Mucosa of stomach (tissue), 1 donor: Measurements from ENCODE around the gene PRKAR1B.

Experiments
- H3K27me3 ChIP-seq: one replicate; pipeline ENCODE4 v1.7.0; 2013; ENCODE audit warnings: mild to moderate bottlenecking, low read length; ENCODE audit not compliant: control insufficient read depth, insufficient read depth
- H3K36me3 ChIP-seq: one replicate; pipeline ENCODE4 v1.7.0; 2013; ENCODE audit warnings: low read length; ENCODE audit not compliant: control insufficient read depth, insufficient read depth
- H3K4me1 ChIP-seq: one replicate; pipeline ENCODE4 v1.7.0; 2013; ENCODE audit warnings: mild to moderate bottlenecking, low read length; ENCODE audit not compliant: control insufficient read depth, insufficient read depth
- H3K4me3 ChIP-seq: one replicate; pipeline ENCODE4 v1.7.0; 2013; ENCODE audit warnings: low read length
- H3K9ac ChIP-seq: one replicate; pipeline ENCODE4 v1.7.0; 2013; ENCODE audit warnings: mild to moderate bottlenecking, low read length, moderate library complexity
- H3K9me3 ChIP-seq: one replicate; pipeline ENCODE4 v1.7.0; 2013; ENCODE audit warnings: mild to moderate bottlenecking, low read length, moderate library complexity; ENCODE audit not compliant: control insufficient read depth
- donor health status: Pancreatic carcinoma.

Gene PRKAR1B

GRCh38 chr7:767941-768731 is 41.1 kb upstream of the PRKAR1B start:
- no peak overlapping the region for H3K4me3 ChIP-seq
- H3K9me3 ChIP-seq = no peaks in the 10 kb centered on the region
- peaks cover 5% of the 10 kb centered on the region for H3K36me3 ChIP-seq
- H3K27me3 ChIP-seq = no peaks in the 10 kb centered on the region
- H3K9ac ChIP-seq = no peak overlapping the region
- peaks cover 31% of the 10 kb centered on the region for H3K4me1 ChIP-seq

GRCh38 chr7:767580-767940 is 40.5 kb upstream of the PRKAR1B start:
- no peaks in the 10 kb centered on the region for H3K27me3 ChIP-seq
- no peak overlapping the region for H3K4me3 ChIP-seq
- peaks cover 5% of the 10 kb centered on the region for H3K36me3 ChIP-seq
- no peaks in the 10 kb centered on the region for H3K9me3 ChIP-seq
- H3K9ac ChIP-seq = no peak overlapping the region
- H3K4me1 ChIP-seq = peaks cover 31% of the 10 kb centered on the region

DNA sequence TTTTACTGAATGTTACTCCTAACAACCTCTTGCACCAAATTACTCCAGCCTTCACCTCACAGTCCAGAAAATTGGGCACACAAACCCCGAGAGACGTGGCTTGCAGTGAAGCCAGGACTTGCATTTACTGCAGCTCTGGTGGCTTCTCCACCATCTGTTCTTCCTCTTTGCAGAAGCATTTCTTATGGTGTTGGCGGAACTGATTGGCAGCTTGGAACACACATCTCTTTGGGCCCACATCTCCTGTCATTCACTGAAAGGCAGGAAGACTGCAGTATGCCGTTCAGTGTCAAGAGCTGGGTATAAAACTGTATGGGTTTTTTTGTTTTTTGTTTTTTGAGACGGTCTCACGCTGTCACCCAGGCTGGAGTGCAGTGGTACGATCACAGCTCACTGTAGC is 38.3 kb upstream of the PRKAR1B start:
- no peak overlapping the region for H3K4me3 ChIP-seq
- H3K9me3 ChIP-seq = no peaks in the 10 kb centered on the region
- no peak overlapping the region for H3K9ac ChIP-seq
- H3K4me1 ChIP-seq = peaks cover 16% of the 10 kb centered on the region
- H3K27me3 ChIP-seq = no peaks in the 10 kb centered on the region
- peaks cover 5% of the 10 kb centered on the region for H3K36me3 ChIP-seq

GRCh38 chr7:763762-764161 is 36.7 kb upstream of the PRKAR1B start:
- Histone ChIP-seq H3K36me3 (peaks cover 5% of the 10 kb centered on the region), H3K9ac (no peak overlapping the region), H3K27me3 (no peaks in the 10 kb centered on the region), H3K4me3 (no peak overlapping the region), H3K9me3 (no peaks in the 10 kb centered on the region), H3K4me1 (peaks cover 8% of the 10 kb centered on the region)

- Histone ChIP-seq H3K4me1 (peaks cover 4% of the 10 kb centered on the region), H3K27me3 (no peaks in the 10 kb centered on the region), H3K9me3 (no peaks in the 10 kb centered on the region), H3K4me3 (no peak overlapping the region), H3K36me3 (peaks cover 5% of the 10 kb centered on the region), H3K9ac (no peak overlapping the region)
Measured at GRCh38 chr7:762885-763284, 35.8 kb upstream of the PRKAR1B start.

GRCh38 chr7:761631-762030 is 34.5 kb upstream of the PRKAR1B start:
- peaks cover 5% of the 10 kb centered on the region for H3K36me3 ChIP-seq
- H3K9ac ChIP-seq = no peak overlapping the region
- no peaks in the 10 kb centered on the region for H3K27me3 ChIP-seq
- no peak overlapping the region for H3K4me3 ChIP-seq
- peaks cover 4% of the 10 kb centered on the region for H3K4me1 ChIP-seq
- no peaks in the 10 kb centered on the region for H3K9me3 ChIP-seq

DNA sequence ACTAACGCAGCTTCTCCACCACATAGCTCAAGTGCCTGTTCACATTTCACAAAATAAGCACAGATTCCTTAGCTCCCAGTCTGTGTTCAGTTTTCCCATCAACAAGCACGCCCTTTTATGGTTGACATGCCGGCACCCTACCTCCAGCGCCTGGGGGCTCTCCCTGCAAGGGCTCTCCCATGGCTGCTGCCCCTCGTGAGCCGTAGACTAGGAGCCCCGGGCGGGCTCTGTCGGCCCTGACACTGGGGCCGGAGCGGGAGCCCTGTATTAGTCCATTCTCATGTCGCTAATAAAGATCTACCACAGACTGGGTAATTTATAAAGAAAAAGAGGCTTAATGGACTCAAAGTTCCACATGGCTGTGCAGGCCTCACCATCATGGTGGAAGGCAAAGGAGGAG is 34.0 kb upstream of the PRKAR1B start:
- Histone ChIP-seq H3K36me3 (peaks cover 5% of the 10 kb centered on the region), H3K9me3 (no peaks in the 10 kb centered on the region), H3K4me3 (no peak overlapping the region), H3K4me1 (peaks cover 4% of the 10 kb centered on the region), H3K9ac (no peak overlapping the region), H3K27me3 (no peaks in the 10 kb centered on the region)

DNA sequence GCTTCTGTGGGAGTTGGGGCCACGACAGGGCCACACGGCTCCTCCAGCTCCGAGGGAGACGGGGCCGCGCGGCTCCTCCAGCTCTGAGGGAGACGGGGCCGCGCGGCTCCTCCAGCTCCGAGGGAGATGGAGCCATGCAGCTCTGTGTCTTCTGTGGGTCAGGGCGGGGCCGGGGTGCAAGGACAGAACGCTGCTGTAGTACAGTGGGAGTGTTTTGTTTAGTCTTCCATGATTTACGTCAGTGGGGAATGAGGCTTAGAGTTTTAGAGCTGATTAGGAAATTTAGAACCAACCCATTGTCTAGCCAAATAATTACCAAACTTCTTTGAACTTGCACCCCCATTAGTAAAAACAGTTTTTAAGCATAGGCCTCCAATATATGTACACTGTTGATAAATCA is 32.9 kb upstream of the PRKAR1B start:
- Histone ChIP-seq H3K9ac (no peak overlapping the region), H3K36me3 (peaks cover 10% of the 10 kb centered on the region), H3K9me3 (no peaks in the 10 kb centered on the region), H3K4me3 (no peak overlapping the region), H3K27me3 (no peaks in the 10 kb centered on the region), H3K4me1 (peaks cover 4% of the 10 kb centered on the region)

- Histone ChIP-seq H3K4me3 (no peak overlapping the region), H3K4me1 (peaks cover 4% of the 10 kb centered on the region), H3K27me3 (no peaks in the 10 kb centered on the region), H3K9me3 (no peaks in the 10 kb centered on the region), H3K36me3 (peaks cover 15% of the 10 kb centered on the region), H3K9ac (no peak overlapping the region)
Measured at GRCh38 chr7:759569-759968, 32.5 kb upstream of the PRKAR1B start.

- no peak overlapping the region for H3K9ac ChIP-seq
- H3K27me3 ChIP-seq = no peaks in the 10 kb centered on the region
- H3K9me3 ChIP-seq = no peaks in the 10 kb centered on the region
- peaks cover 4% of the 10 kb centered on the region for H3K4me1 ChIP-seq
- H3K36me3 ChIP-seq = peaks cover 11% of the 10 kb centered on the region
- H3K4me3 ChIP-seq = no peak overlapping the region
Measured at GRCh38 chr7:757741-758163, 30.7 kb upstream of the PRKAR1B start.

- Histone ChIP-seq H3K27me3 (no peaks in the 10 kb centered on the region), H3K36me3 (peaks cover 14% of the 10 kb centered on the region), H3K9ac (no peak overlapping the region), H3K4me1 (peaks cover 4% of the 10 kb centered on the region), H3K4me3 (no peak overlapping the region), H3K9me3 (no peaks in the 10 kb centered on the region)
Measured at GRCh38 chr7:756928-757560, 30.0 kb upstream of the PRKAR1B start.

DNA sequence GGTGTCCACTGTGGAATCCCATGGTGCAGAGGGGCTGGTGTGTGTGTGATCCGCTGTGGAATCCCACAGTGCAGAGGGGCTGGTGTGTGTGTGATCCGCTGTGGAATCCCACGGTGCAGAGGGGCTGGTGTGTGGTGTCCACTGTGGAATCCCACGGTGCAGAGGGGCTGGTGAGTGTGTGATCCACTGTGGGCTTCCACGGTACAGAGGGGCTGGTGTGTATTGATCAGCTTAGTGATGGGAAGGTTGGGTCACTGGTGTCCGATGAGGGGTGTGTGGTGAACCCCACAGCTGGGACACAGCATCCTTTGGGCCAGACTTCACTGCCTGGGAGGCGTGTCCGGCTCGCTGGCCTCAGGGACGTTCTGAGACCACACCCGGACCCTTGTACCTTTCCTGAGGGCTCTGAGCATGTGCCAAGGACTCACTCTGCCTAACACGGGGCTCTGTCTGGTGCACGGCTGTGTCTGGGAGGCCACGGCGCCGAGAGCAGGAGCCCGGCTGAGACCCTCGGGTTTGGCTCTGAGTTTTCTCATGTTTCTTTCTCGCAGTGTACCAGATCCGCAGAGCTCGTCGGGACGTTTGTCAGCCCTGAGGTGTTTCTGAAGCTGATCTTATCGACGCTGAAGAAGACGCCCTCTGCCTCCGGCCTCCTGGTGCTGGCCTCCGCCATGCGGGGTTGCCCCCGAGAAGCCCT is 29.3 kb upstream of the PRKAR1B start:
- H3K27me3 ChIP-seq = no peaks in the 10 kb centered on the region
- H3K9me3 ChIP-seq = no peaks in the 10 kb centered on the region
- H3K36me3 ChIP-seq = peaks cover 17% of the 10 kb centered on the region
- peaks cover 4% of the 10 kb centered on the region for H3K4me1 ChIP-seq
- no peak overlapping the region for H3K9ac ChIP-seq
- H3K4me3 ChIP-seq = no peak overlapping the region
